Trophoblast cell (in vitro differentiated cells and primary cell): Measurements from ENCODE around the gene ZNF536.
"Not testable (repeated sequence)": the region's sequence is repeated elsewhere in the genome, so short reads cannot be mapped to it uniquely, and the experiment has no call there.

Source experiments
- DNase-seq, 2 donors: peaks; one replicate each; pipeline ENCODE4 v3.0.0-alpha.2; 2016
- H2AFZ ChIP-seq: 2 replicates; pipeline ENCODE4 v1.6.1; 2013; ENCODE audit warnings: low read length, moderate library complexity, mild to moderate bottlenecking; ENCODE audit not compliant: insufficient read depth, poor library complexity
- H2AK5ac ChIP-seq: 2 replicates; pipeline ENCODE4 v1.6.1; 2013; ENCODE audit warnings: mild to moderate bottlenecking, low read length
- H2BK120ac ChIP-seq: 2 replicates; pipeline ENCODE4 v1.6.1; 2013; ENCODE audit warnings: low read length, mild to moderate bottlenecking, moderate library complexity; ENCODE audit not compliant: insufficient read depth, poor library complexity
- H2BK12ac ChIP-seq: 2 replicates; pipeline ENCODE4 v1.6.1; 2013; ENCODE audit warnings: mild to moderate bottlenecking, low read length, moderate library complexity
- H2BK5ac ChIP-seq: 2 replicates; pipeline ENCODE4 v1.6.1; 2013; ENCODE audit warnings: low read length, low read depth, moderate library complexity, mild to moderate bottlenecking; ENCODE audit not compliant: poor library complexity
- H3K14ac ChIP-seq: 2 replicates; pipeline ENCODE4 v1.6.1; 2013; ENCODE audit warnings: mild to moderate bottlenecking, low read length
- H3K18ac ChIP-seq: 2 replicates; pipeline ENCODE4 v1.6.1; 2013; ENCODE audit warnings: mild to moderate bottlenecking, low read length
- H3K23ac ChIP-seq: 2 replicates; pipeline ENCODE4 v1.6.1; 2013; ENCODE audit warnings: low read length
- H3K27ac ChIP-seq: 2 replicates; pipeline ENCODE4 v1.5.1; 2013; ENCODE audit warnings: low read depth, mild to moderate bottlenecking, inconsistent platforms, low read length, moderate library complexity
- H3K27me3 ChIP-seq: 2 replicates; pipeline ENCODE4 v1.6.1; 2013; ENCODE audit warnings: inconsistent platforms, mild to moderate bottlenecking, low read length, moderate library complexity; ENCODE audit not compliant: insufficient read depth
- H3K36me3 ChIP-seq, 2 experiments: 1 replicate in 1 of 2; 2 replicates in 1 of 2; pipeline ENCODE4 v1.6.1; 2013; ENCODE audit warnings: low read length in 2 of 2, mild to moderate bottlenecking in 2 of 2, moderate library complexity in 1 of 2; ENCODE audit not compliant: insufficient read depth in 2 of 2, control insufficient read depth in 1 of 2
- H3K4ac ChIP-seq: 2 replicates; pipeline ENCODE4 v1.6.1; 2013; ENCODE audit warnings: low read depth, mild to moderate bottlenecking, low read length, moderate library complexity
- H3K4me1 ChIP-seq, 2 experiments: 1 replicate in 1 of 2; 2 replicates in 1 of 2; pipeline ENCODE4 v1.6.1; 2013; ENCODE audit warnings: low read length in 2 of 2, mild to moderate bottlenecking in 2 of 2, moderate library complexity in 1 of 2; ENCODE audit not compliant: insufficient read depth in 2 of 2, control insufficient read depth in 1 of 2
- H3K4me2 ChIP-seq: 2 replicates; pipeline ENCODE4 v1.6.1; 2013; ENCODE audit warnings: inconsistent platforms, mild to moderate bottlenecking, low read length, moderate library complexity
- H3K4me3 ChIP-seq: 2 replicates; pipeline ENCODE4 v1.5.1; 2013; ENCODE audit warnings: mild to moderate bottlenecking, low read depth, low read length, inconsistent platforms
- H3K79me1 ChIP-seq: one replicate; pipeline ENCODE4 v1.6.1; 2013; ENCODE audit warnings: low read length
- H3K79me2 ChIP-seq: 2 replicates; pipeline ENCODE4 v1.6.1; 2013; ENCODE audit warnings: low read length, mild to moderate bottlenecking; ENCODE audit not compliant: control insufficient read depth, insufficient read depth, poor library complexity
- H3K9ac ChIP-seq: 2 replicates; pipeline ENCODE4 v1.6.1; 2013; ENCODE audit warnings: mild to moderate bottlenecking, low read length
- H3K9me3 ChIP-seq: 2 replicates; pipeline ENCODE4 v1.6.1; 2013; ENCODE audit warnings: low read depth, mild to moderate bottlenecking, control low read depth, inconsistent platforms, low read length; ENCODE audit not compliant: insufficient read depth
- H4K12ac ChIP-seq: 2 replicates; pipeline ENCODE4 v1.6.1; 2013; ENCODE audit warnings: low read depth, mild to moderate bottlenecking, low read length, moderate library complexity
- H4K8ac ChIP-seq: 2 replicates; pipeline ENCODE4 v1.6.1; 2013; ENCODE audit warnings: low read depth, mild to moderate bottlenecking, low read length, moderate library complexity
- H4K91ac ChIP-seq: one replicate; pipeline ENCODE4 v1.6.1; 2013; ENCODE audit warnings: low read depth, mild to moderate bottlenecking, low read length, moderate library complexity
- WGBS: extraction: QIAGEN DNeasy Blood & Tissue Kit; methylation state at CpG from one replicate; pipeline ENCODE4 v1.1.7; 2013; ENCODE audit warnings: missing lambda C conversion rate; ENCODE audit not compliant: insufficient read length, insufficient coverage; ENCODE audit errors: extremely low coverage; 5-methylcytosine and 5-hydroxymethylcytosine counted together

The ZNF536 gene

GRCh38 chr19:30459859-30460258 lies 87.7 kb downstream of the ZNF536 start:
- Histone ChIP-seq H3K9ac (no peak overlapping the region), H3K4me1 (no peaks in the 10 kb centered on the region), H2AFZ (no peak overlapping the region), H3K79me2 (no peaks in the 10 kb centered on the region), H3K4ac (no peak overlapping the region), H2AK5ac (no peak overlapping the region), H3K79me1 (no peaks in the 10 kb centered on the region), H4K12ac (no peak overlapping the region), H3K4me2 (no peak overlapping the region), H3K27me3 (no peaks in the 10 kb centered on the region), H4K8ac (no peak overlapping the region), H3K18ac (no peak overlapping the region), H3K27ac (no peak overlapping the region), H2BK12ac (no peak overlapping the region), H3K9me3 (no peaks in the 10 kb centered on the region), H4K91ac (no peak overlapping the region), H2BK120ac (no peak overlapping the region), H3K23ac (no peak overlapping the region), H3K4me3 (no peak overlapping the region), H3K14ac (no peak overlapping the region), H2BK5ac (no peak overlapping the region), H3K36me3 (no peaks in the 10 kb centered on the region)
- DNase-seq: no peak
- no CpG with 5 or more reads among the region's 2 CpGs for WGBS

- no peak overlapping the region for H3K4me2 ChIP-seq
- WGBS: no CpG with 5 or more reads among the region's 8 CpGs
- no peaks in the 10 kb centered on the region for H3K4me1 ChIP-seq
- no peaks in the 10 kb centered on the region for H3K79me1 ChIP-seq
- no peak overlapping the region for H2BK120ac ChIP-seq
- H3K36me3 ChIP-seq: no peaks in the 10 kb centered on the region
- no peak overlapping the region for H3K9ac ChIP-seq
- no peak overlapping the region for H2AFZ ChIP-seq
- H4K12ac ChIP-seq: no peak overlapping the region
- no peaks in the 10 kb centered on the region for H3K9me3 ChIP-seq
- H3K14ac ChIP-seq: no peak overlapping the region
- H3K27me3 ChIP-seq: no peaks in the 10 kb centered on the region
- H3K27ac ChIP-seq: no peak overlapping the region
- H3K23ac ChIP-seq: no peak overlapping the region
- H3K4ac ChIP-seq: no peak overlapping the region
- no peak overlapping the region for H2BK12ac ChIP-seq
- H2AK5ac ChIP-seq: no peak overlapping the region
- H2BK5ac ChIP-seq: no peak overlapping the region
- DNase-seq: no peak
- H4K91ac ChIP-seq: no peak overlapping the region
- no peak overlapping the region for H4K8ac ChIP-seq
- no peak overlapping the region for H3K4me3 ChIP-seq
- no peak overlapping the region for H3K18ac ChIP-seq
- no peaks in the 10 kb centered on the region for H3K79me2 ChIP-seq
Observed at GRCh38 chr19:30464162-30464561, 92.0 kb downstream of the ZNF536 start.

GRCh38 chr19:30466598-30466997 lies 94.4 kb downstream of the ZNF536 start:
- not testable (repeated sequence) for H3K23ac ChIP-seq, H4K12ac ChIP-seq, H3K9ac ChIP-seq, H3K18ac ChIP-seq, H2BK12ac ChIP-seq, H3K4me3 ChIP-seq, H3K36me3 ChIP-seq, H2AFZ ChIP-seq, H3K4ac ChIP-seq, H2AK5ac ChIP-seq, H4K91ac ChIP-seq, H3K27ac ChIP-seq, H3K4me2 ChIP-seq, H3K79me1 ChIP-seq, H2BK120ac ChIP-seq, H3K79me2 ChIP-seq, H3K9me3 ChIP-seq, H3K14ac ChIP-seq, DNase-seq, H4K8ac ChIP-seq, H3K27me3 ChIP-seq, H3K4me1 ChIP-seq, H2BK5ac ChIP-seq
- no CpG with 5 or more reads among the region's 4 CpGs for WGBS

DNA sequence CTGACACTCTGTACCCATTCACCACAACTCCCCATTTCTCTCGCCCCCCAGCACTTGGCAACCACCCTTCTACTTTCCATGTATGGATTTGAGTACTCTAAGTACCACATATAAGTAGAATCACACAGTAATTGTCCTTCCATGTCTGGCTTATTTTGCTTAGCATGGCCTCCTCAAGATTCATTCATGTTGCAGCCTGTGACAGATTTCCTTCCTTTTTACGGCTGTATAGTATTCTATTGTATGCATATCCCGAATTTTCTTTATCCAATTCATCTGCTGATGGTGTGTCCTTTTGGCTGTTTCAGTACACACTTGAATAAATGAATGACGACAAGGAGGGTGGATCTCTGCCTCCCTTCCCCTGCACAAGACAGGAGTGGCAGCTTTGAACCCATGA lies 95.1 kb downstream of the ZNF536 start:
- Histone ChIP-seq H3K9ac (no peak overlapping the region), H3K4me1 (no peaks in the 10 kb centered on the region), H3K18ac (no peak overlapping the region), H3K14ac (no peak overlapping the region), H4K8ac (no peak overlapping the region), H2AFZ (no peak overlapping the region), H2BK5ac (no peak overlapping the region), H3K4me3 (no peak overlapping the region), H3K36me3 (no peaks in the 10 kb centered on the region), H4K91ac (no peak overlapping the region), H2BK120ac (no peak overlapping the region), H3K4ac (no peak overlapping the region), H3K79me2 (no peaks in the 10 kb centered on the region), H2BK12ac (no peak overlapping the region), H3K23ac (no peak overlapping the region), H3K9me3 (no peaks in the 10 kb centered on the region), H3K27me3 (no peaks in the 10 kb centered on the region), H3K79me1 (no peaks in the 10 kb centered on the region), H3K4me2 (no peak overlapping the region), H2AK5ac (no peak overlapping the region), H4K12ac (no peak overlapping the region), H3K27ac (no peak overlapping the region)
- no CpG with 5 or more reads among the region's 4 CpGs for WGBS
- DNase-seq: no peak
